Type B pancreatic cell (in vitro differentiated cells): Measurements from ENCODE around the gene CTNNB1. TPM values are rescaled to one million over a fixed set of nuclear protein-coding genes. Genes with fewer than 3 reads are reported as not detected.

ENCODE experiments used
- DNase-seq: peaks from one replicate; pipeline ENCODE4 v3.0.0; 2021; ENCODE audit warnings: mixed read lengths; ENCODE audit not compliant: unreplicated experiment; ENCODE audit errors: extremely low spot score
- H3K27ac Mint-ChIP-seq: 2 replicates; pipeline ENCODE4 v1.8.0; 2021; ENCODE audit warnings: mild to moderate bottlenecking, mixed read lengths
- H3K27me3 Mint-ChIP-seq: 2 replicates; pipeline ENCODE4 v1.8.0; 2021; ENCODE audit warnings: mixed read lengths
- H3K36me3 Mint-ChIP-seq: 2 replicates; pipeline ENCODE4 v1.8.0; 2021; ENCODE audit warnings: mixed read lengths
- H3K4me1 Mint-ChIP-seq: one replicate; pipeline ENCODE4 v1.8.0; 2021; ENCODE audit warnings: mixed read lengths; ENCODE audit not compliant: unreplicated experiment
- H3K4me3 Mint-ChIP-seq: 2 replicates; pipeline ENCODE4 v1.8.0; 2021; ENCODE audit warnings: mild to moderate bottlenecking, mixed read lengths
- H3K9me3 Mint-ChIP-seq: 2 replicates; pipeline ENCODE4 v1.8.0; 2021; ENCODE audit warnings: mixed read lengths
- total RNA-seq: library from RNA; stranded (reverse); gene quantifications from 2 replicates; pipeline ENCODE4 v1.2.1, GENCODE V29; 2021; ENCODE audit warnings: low replicate concordance
- TF ChIP-seq, protein P1 (sequence below): fragments of 200-600 bp; sonication (generic); conservative IDR thresholded peaks from 2 replicates; pipeline ENCODE4 v1.5.0; 2021; ENCODE audit warnings: antibody characterized with exemption, mild to moderate bottlenecking

The CTNNB1 gene
- total RNA-seq, 1 donor from 2014 or later = 471 TPM

GRCh38 chr3:41223691-41224090 lies 24.4 kb downstream of the CTNNB1 start:
- H3K36me3 Mint-ChIP-seq = peaks cover 58% of the 10 kb centered on the region
- DNase-seq = no peak

DNA sequence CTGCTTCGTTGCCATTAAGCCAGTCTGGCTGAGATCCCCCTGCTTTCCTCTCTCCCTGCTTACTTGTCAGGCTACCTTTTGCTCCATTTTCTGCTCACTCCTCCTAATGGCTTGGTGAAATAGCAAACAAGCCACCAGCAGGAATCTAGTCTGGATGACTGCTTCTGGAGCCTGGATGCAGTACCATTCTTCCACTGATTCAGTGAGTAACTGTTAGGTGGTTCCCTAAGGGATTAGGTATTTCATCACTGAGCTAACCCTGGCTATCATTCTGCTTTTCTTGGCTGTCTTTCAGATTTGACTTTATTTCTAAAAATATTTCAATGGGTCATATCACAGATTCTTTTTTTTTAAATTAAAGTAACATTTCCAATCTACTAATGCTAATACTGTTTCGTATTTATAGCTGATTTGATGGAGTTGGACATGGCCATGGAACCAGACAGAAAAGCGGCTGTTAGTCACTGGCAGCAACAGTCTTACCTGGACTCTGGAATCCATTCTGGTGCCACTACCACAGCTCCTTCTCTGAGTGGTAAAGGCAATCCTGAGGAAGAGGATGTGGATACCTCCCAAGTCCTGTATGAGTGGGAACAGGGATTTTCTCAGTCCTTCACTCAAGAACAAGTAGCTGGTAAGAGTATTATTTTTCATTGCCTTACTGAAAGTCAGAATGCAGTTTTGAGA lies 25.0 kb downstream of the CTNNB1 start:
- TF ChIP-seq, protein P1, sequence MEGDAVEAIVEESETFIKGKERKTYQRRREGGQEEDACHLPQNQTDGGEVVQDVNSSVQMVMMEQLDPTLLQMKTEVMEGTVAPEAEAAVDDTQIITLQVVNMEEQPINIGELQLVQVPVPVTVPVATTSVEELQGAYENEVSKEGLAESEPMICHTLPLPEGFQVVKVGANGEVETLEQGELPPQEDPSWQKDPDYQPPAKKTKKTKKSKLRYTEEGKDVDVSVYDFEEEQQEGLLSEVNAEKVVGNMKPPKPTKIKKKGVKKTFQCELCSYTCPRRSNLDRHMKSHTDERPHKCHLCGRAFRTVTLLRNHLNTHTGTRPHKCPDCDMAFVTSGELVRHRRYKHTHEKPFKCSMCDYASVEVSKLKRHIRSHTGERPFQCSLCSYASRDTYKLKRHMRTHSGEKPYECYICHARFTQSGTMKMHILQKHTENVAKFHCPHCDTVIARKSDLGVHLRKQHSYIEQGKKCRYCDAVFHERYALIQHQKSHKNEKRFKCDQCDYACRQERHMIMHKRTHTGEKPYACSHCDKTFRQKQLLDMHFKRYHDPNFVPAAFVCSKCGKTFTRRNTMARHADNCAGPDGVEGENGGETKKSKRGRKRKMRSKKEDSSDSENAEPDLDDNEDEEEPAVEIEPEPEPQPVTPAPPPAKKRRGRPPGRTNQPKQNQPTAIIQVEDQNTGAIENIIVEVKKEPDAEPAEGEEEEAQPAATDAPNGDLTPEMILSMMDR = no peak
- H3K4me3 Mint-ChIP-seq = no peak overlapping the region
- peaks cover 58% of the 10 kb centered on the region for H3K36me3 Mint-ChIP-seq

More at GRCh38 chr3:41223691-41224090, 24.4 kb downstream of the CTNNB1 start:
- Mint-ChIP-seq H3K9me3 (no peaks in the 10 kb centered on the region), H3K4me3 (no peak overlapping the region), H3K4me1 (peaks cover 26% of the 10 kb centered on the region), H3K27me3 (no peaks in the 10 kb centered on the region), H3K27ac (no peak overlapping the region)
- TF ChIP-seq, protein P1 = no peak

GRCh38 chr3:41234823-41235721 lies 35.8 kb downstream of the CTNNB1 start:
- TF ChIP-seq, protein P1 = no peak
- H3K27ac Mint-ChIP-seq = peak overlapping the region; percentile 25
- peaks cover 89% of the 10 kb centered on the region for H3K36me3 Mint-ChIP-seq
- no peak for DNase-seq
- no peak overlapping the region for H3K4me3 Mint-ChIP-seq
- H3K4me1 Mint-ChIP-seq = peaks cover 38% of the 10 kb centered on the region
- H3K27me3 Mint-ChIP-seq = no peaks in the 10 kb centered on the region
- H3K9me3 Mint-ChIP-seq = no peaks in the 10 kb centered on the region

More for the DNA sequence above, 25.0 kb downstream of the CTNNB1 start:
- Mint-ChIP-seq H3K27me3 (no peaks in the 10 kb centered on the region), H3K9me3 (no peaks in the 10 kb centered on the region), H3K4me1 (peaks cover 22% of the 10 kb centered on the region), H3K27ac (no peak overlapping the region)
- DNase-seq = no peak

DNA sequence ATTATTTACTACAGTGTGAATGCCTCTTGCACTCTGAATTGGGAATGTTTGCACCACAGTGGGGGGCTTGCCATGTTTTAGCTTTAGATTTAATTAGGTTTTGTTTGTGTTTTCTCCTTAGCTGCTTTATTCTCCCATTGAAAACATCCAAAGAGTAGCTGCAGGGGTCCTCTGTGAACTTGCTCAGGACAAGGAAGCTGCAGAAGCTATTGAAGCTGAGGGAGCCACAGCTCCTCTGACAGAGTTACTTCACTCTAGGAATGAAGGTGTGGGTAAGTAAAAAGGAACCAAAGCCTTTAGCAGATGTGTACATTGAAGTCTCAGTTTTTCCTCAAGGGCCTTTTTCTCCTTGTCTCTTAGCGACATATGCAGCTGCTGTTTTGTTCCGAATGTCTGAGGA lies 36.9 kb downstream of the CTNNB1 start:
- H3K36me3 Mint-ChIP-seq = peaks cover 83% of the 10 kb centered on the region
- H3K27me3 Mint-ChIP-seq = no peaks in the 10 kb centered on the region
- H3K4me1 Mint-ChIP-seq = peaks cover 41% of the 10 kb centered on the region
- H3K9me3 Mint-ChIP-seq = no peaks in the 10 kb centered on the region
- H3K27ac Mint-ChIP-seq = no peak overlapping the region
- no peak for DNase-seq
- no peak overlapping the region for H3K4me3 Mint-ChIP-seq
- TF ChIP-seq, protein P1 = no peak

GRCh38 chr3:41237907-41238306 lies 38.6 kb downstream of the CTNNB1 start:
- DNase-seq = no peak
- no peak overlapping the region for H3K27ac Mint-ChIP-seq
- TF ChIP-seq, protein P1 = no peak
- no peaks in the 10 kb centered on the region for H3K27me3 Mint-ChIP-seq
- peaks cover 47% of the 10 kb centered on the region for H3K4me1 Mint-ChIP-seq
- no peaks in the 10 kb centered on the region for H3K9me3 Mint-ChIP-seq
- peak overlapping the region; percentile 23 for H3K4me3 Mint-ChIP-seq
- peaks cover 84% of the 10 kb centered on the region for H3K36me3 Mint-ChIP-seq
